K562 (cell line): ENCODE measurements around the gene PAGE1. TPM values are rescaled to one million over a fixed set of nuclear protein-coding genes. Genes with fewer than 3 reads are reported as not detected.

ENCODE experiments used
- ATAC-seq: fragments of 200-7000 bp; cut with Tn5 transposase; 3 replicates; pipeline ENCODE4 v1.9.1; 2020; ENCODE audit warnings: moderate library complexity
- BruUV-seq: library from RNA; stranded (reverse); fragments of 400-500 nt; replicated peaks from 2 replicates; lab custom pipeline; 2021; lab: Mats Ljungman, UMichigan
- CTCF ChIA-PET: fragments of 300-600 bp; formaldehyde crosslinking; extraction: SDS; loops from one replicate; lab custom pipeline; 2021; ENCODE audit warnings: low intra/inter-chr PET ratio; lab: Yijun Ruan, JAX
- POLR2A ChIA-PET: fragments of 300-600, 350-650 bp; sonication (Branson Sonifier 250); formaldehyde crosslinking; extraction: SDS; loops from one replicate; lab custom pipeline; 2021; ENCODE audit warnings: antibody characterized with exemption, inconsistent platforms; lab: Yijun Ruan, JAX
- DNase-seq, 4 experiments: peaks; one replicate each; pipeline versions ENCODE4 v3.0.0 to v3.0.0-alpha.2; 2011 to 2018; ENCODE audit warnings: low spot score in 3 of 4, mixed read lengths in 3 of 4; ENCODE audit errors: extremely low read depth in 1 of 4
- FAIRE-seq: peaks from 2 replicates; lab custom pipeline; 2011; peaks lifted over from hg19 to GRCh38; lab: Jason Lieb, UNC
- H2AFZ ChIP-seq: 2 replicates; pipeline ENCODE4 v1.6.0; 2011; ENCODE audit warnings: low read depth, low read length, control low read depth, inconsistent platforms
- H3K27ac ChIP-seq: fragments of 200-600 bp; 3 replicates; pipeline ENCODE4 v1.8.0; 2011; ENCODE audit warnings: low read depth, mild to moderate bottlenecking, control low read depth, inconsistent platforms, low read length, moderate library complexity, mixed read lengths; ENCODE audit errors: extremely low read depth
- H3K27me3 ChIP-seq, 2 experiments: fragments of 300-600 bp in 1 of 2; 2 replicates in 1 of 2; 3 replicates in 1 of 2; pipeline versions ENCODE4 v1.6.0 to v1.8.0; 2011; ENCODE audit warnings: inconsistent platforms in 2 of 2, low read length in 2 of 2, mild to moderate bottlenecking in 1 of 2, mixed read lengths in 1 of 2, moderate library complexity in 1 of 2; ENCODE audit not compliant: control insufficient read depth in 2 of 2, insufficient read depth in 2 of 2
- H3K36me3 ChIP-seq: fragments of 300-600 bp; 3 replicates; pipeline ENCODE4 v1.8.0; 2011; ENCODE audit warnings: mild to moderate bottlenecking, low read length, inconsistent platforms; ENCODE audit not compliant: control insufficient read depth, insufficient read depth
- H3K4me1 ChIP-seq, 2 experiments: fragments of 200-600 bp in 1 of 2; replicated peaks in 1 of 2; 2 replicates in 1 of 2; 3 replicates in 1 of 2; pipeline versions ENCODE4 v1.5.1 to v1.8.0; 2011; ENCODE audit warnings: inconsistent platforms in 2 of 2, low read length in 2 of 2, mild to moderate bottlenecking in 1 of 2, mixed read lengths in 1 of 2, moderate library complexity in 1 of 2; ENCODE audit not compliant: control insufficient read depth in 2 of 2, insufficient read depth in 2 of 2
- H3K4me2 ChIP-seq: 2 replicates; pipeline ENCODE4 v1.6.1; 2011; ENCODE audit warnings: low read length, control low read depth, inconsistent platforms, mixed read lengths; ENCODE audit not compliant: insufficient read depth
- H3K4me3 ChIP-seq: fragments of 200-600 bp; sonication (generic), shearing (Covaris generic); 2 replicates; pipeline ENCODE4 v1.5.1; 2016; ENCODE audit warnings: control low read depth, inconsistent platforms
- H3K79me2 ChIP-seq: fragments of 200-600 bp; 3 replicates; pipeline ENCODE4 v1.8.0; 2011; ENCODE audit warnings: low read length, inconsistent platforms; ENCODE audit not compliant: control insufficient read depth, insufficient read depth
- H3K9ac ChIP-seq, 2 experiments: 2 replicates each; pipeline versions ENCODE4 v1.6.0 to v1.6.1; 2011; ENCODE audit warnings: low read depth in 2 of 2, low read length in 2 of 2, control low read depth in 1 of 2, inconsistent platforms in 1 of 2, mild to moderate bottlenecking in 1 of 2, mixed read lengths in 1 of 2; ENCODE audit not compliant: insufficient read depth in 1 of 2
- H3K9me1 ChIP-seq: one replicate; pipeline ENCODE4 v1.6.0; 2011; ENCODE audit warnings: inconsistent platforms, mild to moderate bottlenecking, low read length, moderate library complexity; ENCODE audit not compliant: control insufficient read depth, insufficient read depth
- H3K9me3 ChIP-seq: replicated peaks from 2 replicates; pipeline ENCODE4 v1.5.1; 2011; ENCODE audit warnings: low read depth, low read length, inconsistent platforms; ENCODE audit not compliant: control insufficient read depth, insufficient read depth
- H4K20me1 ChIP-seq: replicated peaks from 2 replicates; pipeline ENCODE4 v1.6.1; 2011; ENCODE audit warnings: low read length, inconsistent platforms, mixed read lengths; ENCODE audit not compliant: control insufficient read depth, insufficient read depth
- ADNP ChIP-seq: fragments of 200-800 bp; sonication (Bioruptor generic); IDR thresholded peaks from 2 replicates; pipeline ENCODE4 v1.6.1; 2016; ENCODE audit warnings: missing genetic modification characterization, missing compliant biosample characterization
- ARID1B ChIP-seq: fragments of 450-650 bp; IDR thresholded peaks from 2 replicates; pipeline ENCODE4 v1.6.1; 2016; ENCODE audit warnings: antibody characterized with exemption, mild to moderate bottlenecking, inconsistent platforms
- ASH1L ChIP-seq: fragments of 450-650 bp; IDR thresholded peaks from 2 replicates; pipeline ENCODE4 v1.6.1; 2018; ENCODE audit warnings: borderline replicate concordance, mild to moderate bottlenecking, low read depth; ENCODE audit not compliant: partially characterized antibody
- CREM ChIP-seq: IDR thresholded peaks from 2 replicates; pipeline ENCODE4 v1.6.1; 2014; ENCODE audit warnings: antibody characterized with exemption, low read depth
- HDAC8 ChIP-seq: fragments of 450-650 bp; IDR thresholded peaks from 2 replicates; pipeline ENCODE4 v1.6.1; 2016; ENCODE audit warnings: mild to moderate bottlenecking, missing genetic modification characterization, moderate library complexity, missing compliant biosample characterization
- MAFG ChIP-seq: fragments of 450-650 bp; conservative IDR thresholded peaks from 2 replicates; pipeline ENCODE4 v1.6.1; 2016; ENCODE audit warnings: missing genetic modification characterization, missing compliant biosample characterization
- MTA3 ChIP-seq: fragments of 450-650 bp; formaldehyde crosslinking; IDR thresholded peaks from 2 replicates; pipeline ENCODE4 v1.6.1; 2017; ENCODE audit warnings: mild to moderate bottlenecking, borderline replicate concordance
- SMAD2 ChIP-seq: fragments of 150-350 bp; IDR thresholded peaks from 2 replicates; pipeline ENCODE4 v1.6.1; 2014; ENCODE audit warnings: low read depth, mild to moderate bottlenecking, low read length
- TCFL5 ChIP-seq: fragments of 250-450 bp; sonication (Bioruptor Pico); conservative IDR thresholded peaks from 2 replicates; pipeline ENCODE4 v1.6.1; 2021; ENCODE audit warnings: mild to moderate bottlenecking, moderate library complexity, matching md5 sums
- ZNF121 ChIP-seq: sonication (generic); formaldehyde crosslinking; conservative IDR thresholded peaks from 2 replicates; pipeline ENCODE4 v1.8.0; 2022; ENCODE audit warnings: missing genetic modification reagents
- ZNF134 ChIP-seq: fragments of 250-450 bp; sonication (Bioruptor Pico); conservative IDR thresholded peaks from 2 replicates; pipeline ENCODE4 v1.4.0; 2020
- ZNF3 ChIP-seq: fragments of 250-450 bp; sonication (Bioruptor Pico); IDR thresholded peaks from 2 replicates; pipeline ENCODE4 v1.5.0; 2021; ENCODE audit warnings: mild to moderate bottlenecking, moderate library complexity
- ZNF586 ChIP-seq: fragments of 450-650 bp; formaldehyde crosslinking; conservative IDR thresholded peaks from 2 replicates; pipeline ENCODE4 v1.4.0; 2020; ENCODE audit warnings: mild to moderate bottlenecking, moderate library complexity
- WGBS: fragments of 100-300 bp; shearing (Covaris generic); methylation state at CpG from one replicate; pipeline ENCODE4 v1.1.6; 2016; ENCODE audit warnings: low coverage, mixed read lengths; ENCODE audit not compliant: insufficient coverage; ENCODE audit errors: missing lambda C conversion rate; 5-methylcytosine and 5-hydroxymethylcytosine counted together
- in situ Hi-C: fragments of 300-500 bp; cut with MboI; formaldehyde crosslinking; loops from 4 replicates; pipeline ENCODE4 v1.15.0; 2018; ENCODE audit warnings: inconsistent platforms, mixed read lengths
- intact Hi-C: fragments of 100-400 bp; cut with micrococcal nuclease; formaldehyde crosslinking; loops from 2 replicates; pipeline ENCODE4 v1.14.2; 2022
- polyA plus RNA-seq, 8 experiments: library from polyadenylated mRNA; depleted of rRNA in 4 of 8; stranded (reverse) in 5 of 8; unstranded in 3 of 8; fragments of >200 nt; fragmentation: Nextera tagmentation in 2 of 8; fragmentation: Illumina TruSeq in 1 of 8; extraction: Ambion mirVana in 2 of 8; extraction: Trizol in 1 of 8; gene quantifications; 2 replicates each; pipeline versions ENCODE4 v1.2.1 to v1.2.3, GENCODE V29; 2011 to 2014; ENCODE audit warnings: inconsistent platforms in 1 of 8, missing spikeins in 1 of 8
- total RNA-seq, 7 experiments: library from RNA; depleted of rRNA in 6 of 7; stranded (reverse); fragments of >200 nt in 6 of 7; fragmentation: Illumina TruSeq in 2 of 7; extraction: Trizol in 2 of 7; gene quantifications; 2 replicates each; pipeline versions ENCODE4 v1.2.1 to v1.2.3, GENCODE V29; 2011 to 2021; ENCODE audit warnings: low replicate concordance in 1 of 7
- TF ChIP-seq, protein P1 (sequence below): fragments of 250-450 bp; sonication (Bioruptor Pico); IDR thresholded peaks from 2 replicates; pipeline ENCODE4 v1.4.0; 2020
- TF ChIP-seq, protein P2 (sequence below), 2 experiments: fragments of 450-650 bp in 1 of 2; sonication (generic) in 1 of 2; formaldehyde crosslinking; conservative IDR thresholded peaks; 2 replicates each; pipeline versions ENCODE4 v1.4.0 to v1.8.1; 2020 to 2022; ENCODE audit warnings: mild to moderate bottlenecking in 1 of 2, missing genetic modification reagents in 1 of 2
- TF ChIP-seq, protein P3 (sequence below): fragments of 450-650 bp; IDR thresholded peaks from 2 replicates; pipeline ENCODE4 v1.6.1; 2017; ENCODE audit warnings: antibody characterized with exemption, mild to moderate bottlenecking

The PAGE1 gene
- total and polyA plus RNA-seq, 9 of the 15 experiments (the other 6 are each of a cell fraction or from before 2014, with no cell fraction given) = 43.5 to 520 (median 123) TPM

DNA sequence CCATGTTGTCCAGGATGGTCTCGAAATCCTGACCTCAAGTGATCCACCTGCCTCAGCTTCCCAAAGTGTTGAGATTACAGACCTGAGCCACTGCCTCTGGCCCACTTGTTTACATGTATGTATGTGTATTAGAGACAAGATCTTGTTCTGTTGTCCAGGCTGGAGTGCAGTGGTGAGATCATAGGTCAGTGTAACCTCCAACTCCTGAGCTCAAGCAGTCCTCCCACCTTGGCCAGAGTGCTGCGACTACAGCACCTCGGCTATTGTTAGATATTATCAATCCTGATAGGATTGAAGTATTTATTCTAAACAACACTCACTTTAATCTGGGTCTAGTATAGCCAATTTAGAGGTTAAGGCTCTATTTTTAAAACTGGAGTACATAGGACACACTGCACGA, 36.0 kb downstream of the PAGE1 start (continued):
- no peak for TF ChIP-seq HDAC8 (tag)

DNA sequence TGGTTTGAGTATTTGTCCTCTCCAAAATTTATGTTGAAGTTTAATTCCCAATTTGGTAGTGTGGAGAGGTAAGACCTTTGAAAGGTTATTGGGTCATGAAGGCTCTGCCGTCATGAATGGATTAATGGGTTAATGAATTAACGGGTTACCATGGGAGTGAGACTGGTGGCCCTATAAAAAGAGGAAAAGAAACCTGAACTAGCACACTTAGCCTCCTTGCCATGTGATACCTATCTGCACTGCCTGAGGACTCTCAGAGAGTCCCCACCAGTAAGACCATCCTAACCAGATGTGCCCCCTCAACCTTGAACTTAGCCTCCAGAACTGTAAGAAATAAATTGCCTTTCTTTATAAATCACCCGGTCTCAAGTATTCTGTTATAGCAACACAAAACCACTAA, 39.3 kb downstream of the PAGE1 start:
- Histone ChIP-seq H3K9me3 (no peaks in the 10 kb centered on the region), H3K9ac (no peak overlapping the region), H3K4me3 (no peak overlapping the region), H4K20me1 (no peaks in the 10 kb centered on the region), H3K4me1 (no peaks in the 10 kb centered on the region), H3K9me1 (no peaks in the 10 kb centered on the region), H3K27ac (no peak overlapping the region), H3K4me2 (no peak overlapping the region), H3K36me3 (no peaks in the 10 kb centered on the region), H3K27me3 (no peaks in the 10 kb centered on the region), H3K79me2 (no peaks in the 10 kb centered on the region), H2AFZ (no peak overlapping the region)
- DNase-seq = no peak
- CTCF ChIA-PET = no interaction called here
- 4% methylated on average over 3 of the region's 3 CpGs for WGBS
- FAIRE-seq = no peak
- BruUV-seq = no TSS peak
- POLR2A ChIA-PET = no interaction called here
- in situ Hi-C loops (no loop called here), intact Hi-C loops (no loop called here)
- ATAC-seq = no peak
- TF ChIP-seq MAFG (tag) (no peak), ZNF586 (CRISPR knock-in tag) (no peak), ZNF121 (no peak), CREM (no peak), TCFL5 (CRISPR knock-in tag) (no peak), ZNF134 (no peak), ZNF3 (CRISPR knock-in tag) (no peak), MTA3 (no peak), ARID1B (no peak), SMAD2 (no peak), ASH1L (no peak), ADNP (tag) (no peak)
- TF ChIP-seq, protein P1, sequence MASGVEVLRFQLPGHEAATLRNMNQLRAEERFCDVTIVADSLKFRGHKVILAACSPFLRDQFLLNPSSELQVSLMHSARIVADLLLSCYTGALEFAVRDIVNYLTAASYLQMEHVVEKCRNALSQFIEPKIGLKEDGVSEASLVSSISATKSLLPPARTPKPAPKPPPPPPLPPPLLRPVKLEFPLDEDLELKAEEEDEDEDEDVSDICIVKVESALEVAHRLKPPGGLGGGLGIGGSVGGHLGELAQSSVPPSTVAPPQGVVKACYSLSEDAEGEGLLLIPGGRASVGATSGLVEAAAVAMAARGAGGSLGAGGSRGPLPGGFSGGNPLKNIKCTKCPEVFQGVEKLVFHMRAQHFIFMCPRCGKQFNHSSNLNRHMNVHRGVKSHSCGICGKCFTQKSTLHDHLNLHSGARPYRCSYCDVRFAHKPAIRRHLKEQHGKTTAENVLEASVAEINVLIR (CRISPR knock-in tag) = no peak
- TF ChIP-seq, protein P2, sequence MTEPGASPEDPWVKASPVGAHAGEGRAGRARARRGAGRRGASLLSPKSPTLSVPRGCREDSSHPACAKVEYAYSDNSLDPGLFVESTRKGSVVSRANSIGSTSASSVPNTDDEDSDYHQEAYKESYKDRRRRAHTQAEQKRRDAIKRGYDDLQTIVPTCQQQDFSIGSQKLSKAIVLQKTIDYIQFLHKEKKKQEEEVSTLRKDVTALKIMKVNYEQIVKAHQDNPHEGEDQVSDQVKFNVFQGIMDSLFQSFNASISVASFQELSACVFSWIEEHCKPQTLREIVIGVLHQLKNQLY (CRISPR knock-in tag; conservative IDR thresholded peaks at IDR 0.05) = no peak
- TF ChIP-seq, protein P3, sequence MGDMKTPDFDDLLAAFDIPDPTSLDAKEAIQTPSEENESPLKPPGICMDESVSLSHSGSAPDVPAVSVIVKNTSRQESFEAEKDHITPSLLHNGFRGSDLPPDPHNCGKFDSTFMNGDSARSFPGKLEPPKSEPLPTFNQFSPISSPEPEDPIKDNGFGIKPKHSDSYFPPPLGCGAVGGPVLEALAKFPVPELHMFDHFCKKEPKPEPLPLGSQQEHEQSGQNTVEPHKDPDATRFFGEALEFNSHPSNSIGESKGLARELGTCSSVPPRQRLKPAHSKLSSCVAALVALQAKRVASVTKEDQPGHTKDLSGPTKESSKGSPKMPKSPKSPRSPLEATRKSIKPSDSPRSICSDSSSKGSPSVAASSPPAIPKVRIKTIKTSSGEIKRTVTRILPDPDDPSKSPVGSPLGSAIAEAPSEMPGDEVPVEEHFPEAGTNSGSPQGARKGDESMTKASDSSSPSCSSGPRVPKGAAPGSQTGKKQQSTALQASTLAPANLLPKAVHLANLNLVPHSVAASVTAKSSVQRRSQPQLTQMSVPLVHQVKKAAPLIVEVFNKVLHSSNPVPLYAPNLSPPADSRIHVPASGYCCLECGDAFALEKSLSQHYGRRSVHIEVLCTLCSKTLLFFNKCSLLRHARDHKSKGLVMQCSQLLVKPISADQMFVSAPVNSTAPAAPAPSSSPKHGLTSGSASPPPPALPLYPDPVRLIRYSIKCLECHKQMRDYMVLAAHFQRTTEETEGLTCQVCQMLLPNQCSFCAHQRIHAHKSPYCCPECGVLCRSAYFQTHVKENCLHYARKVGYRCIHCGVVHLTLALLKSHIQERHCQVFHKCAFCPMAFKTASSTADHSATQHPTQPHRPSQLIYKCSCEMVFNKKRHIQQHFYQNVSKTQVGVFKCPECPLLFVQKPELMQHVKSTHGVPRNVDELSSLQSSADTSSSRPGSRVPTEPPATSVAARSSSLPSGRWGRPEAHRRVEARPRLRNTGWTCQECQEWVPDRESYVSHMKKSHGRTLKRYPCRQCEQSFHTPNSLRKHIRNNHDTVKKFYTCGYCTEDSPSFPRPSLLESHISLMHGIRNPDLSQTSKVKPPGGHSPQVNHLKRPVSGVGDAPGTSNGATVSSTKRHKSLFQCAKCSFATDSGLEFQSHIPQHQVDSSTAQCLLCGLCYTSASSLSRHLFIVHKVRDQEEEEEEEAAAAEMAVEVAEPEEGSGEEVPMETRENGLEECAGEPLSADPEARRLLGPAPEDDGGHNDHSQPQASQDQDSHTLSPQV = no peak
